Measurements from ENCODE around the gene SHC3.

DNA sequence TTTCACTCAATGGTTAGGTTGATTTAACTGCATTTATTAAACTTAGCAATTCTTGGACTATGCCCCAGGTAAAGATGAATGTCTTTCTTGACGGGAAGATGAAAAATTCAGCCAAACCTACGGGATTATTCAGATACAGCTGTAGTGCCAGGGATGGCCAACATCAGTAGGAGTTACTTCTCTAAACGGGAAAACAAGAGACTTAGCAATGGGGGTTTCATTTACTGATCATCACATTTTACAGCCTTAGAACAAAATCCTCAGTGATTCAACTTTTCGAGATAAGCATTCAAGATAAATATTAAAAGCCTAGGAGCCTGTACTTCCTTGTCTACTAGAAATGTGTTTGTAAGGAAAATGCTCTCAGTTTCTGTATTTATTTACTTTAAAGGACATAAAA lies 141.3 kb downstream of the SHC3 start:
- no peak for TF ChIP-seq POLR2AphosphoS5 (IDR thresholded peaks at IDR 0.05)
- no peak for TF ChIP-seq CTCF (IDR thresholded peaks at IDR 0.05)

Measured in stomach (tissue), 4 donors.